Chondrocyte (in vitro differentiated cells): ENCODE measurements around the gene FAM53A. TPM values are rescaled to one million over a fixed set of nuclear protein-coding genes. Genes with fewer than 3 reads are reported as not detected.

Experiments used
- DNase-seq: peaks from one replicate; pipeline ENCODE4 v3.0.0; 2021; ENCODE audit warnings: mixed read lengths, low spot score
- H3K27ac Mint-ChIP-seq: one replicate; pipeline ENCODE4 v1.8.0; 2021; ENCODE audit warnings: mild to moderate bottlenecking, moderate library complexity, mixed read lengths; ENCODE audit not compliant: unreplicated experiment
- H3K27me3 Mint-ChIP-seq: 2 replicates; pipeline ENCODE4 v1.8.0; 2021; ENCODE audit warnings: low read depth, mixed read lengths
- H3K36me3 Mint-ChIP-seq: 2 replicates; pipeline ENCODE4 v1.8.0; 2021; ENCODE audit warnings: low read depth, mixed read lengths
- H3K4me1 Mint-ChIP-seq: 2 replicates; pipeline ENCODE4 v1.8.0; 2021; ENCODE audit warnings: low read depth, mild to moderate bottlenecking, mixed read lengths
- H3K4me3 Mint-ChIP-seq: one replicate; pipeline ENCODE4 v1.8.0; 2021; ENCODE audit warnings: mild to moderate bottlenecking, moderate library complexity, mixed read lengths; ENCODE audit not compliant: unreplicated experiment
- H3K9me3 Mint-ChIP-seq: 2 replicates; pipeline ENCODE4 v1.8.0; 2021; ENCODE audit warnings: low read depth, mixed read lengths
- CTCF ChIP-seq: fragments of 200-600 bp; sonication (generic); IDR thresholded peaks from 2 replicates; pipeline ENCODE4 v1.5.0; 2021; ENCODE audit warnings: antibody characterized with exemption, mild to moderate bottlenecking, moderate library complexity
- total RNA-seq: library from RNA; stranded (reverse); gene quantifications from 3 replicates; pipeline ENCODE4 v1.2.1, GENCODE V29; 2021

Gene FAM53A
- total RNA-seq, 1 donor from 2014 or later, result 6.9 TPM

GRCh38 chr4:1614502-1614853 is 69.6 kb downstream of the FAM53A start:
- no peak overlapping the region for H3K27ac Mint-ChIP-seq
- H3K4me3 Mint-ChIP-seq, result no peak overlapping the region
- DNase-seq, result no peak
- H3K4me1 Mint-ChIP-seq, result no peaks in the 10 kb centered on the region
- TF ChIP-seq CTCF, result no peak
- H3K27me3 Mint-ChIP-seq, result no peaks in the 10 kb centered on the region
- H3K9me3 Mint-ChIP-seq, result peaks cover 9% of the 10 kb centered on the region
- H3K36me3 Mint-ChIP-seq, result peaks cover 10% of the 10 kb centered on the region

DNA sequence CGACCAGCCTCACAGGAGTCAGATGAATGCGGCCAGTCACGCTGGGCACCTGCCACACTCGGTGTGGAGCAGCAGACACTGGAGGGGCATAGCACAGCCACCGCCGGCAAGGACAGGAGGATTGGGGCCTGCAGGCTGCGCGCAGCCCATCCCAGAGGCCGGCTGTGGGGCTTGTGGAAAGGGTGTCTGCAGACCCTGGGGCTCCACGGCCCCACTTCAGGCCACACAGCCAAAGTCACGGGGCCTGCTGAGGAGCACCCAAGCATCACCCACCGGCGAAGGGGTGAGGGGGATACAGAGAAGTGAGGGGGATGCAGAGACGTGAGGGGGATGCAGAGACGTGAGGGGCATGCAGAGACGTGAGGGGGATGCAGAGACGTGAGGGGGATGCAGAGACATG is 70.1 kb downstream of the FAM53A start:
- H3K9me3 Mint-ChIP-seq, result peaks cover 9% of the 10 kb centered on the region
- H3K27me3 Mint-ChIP-seq, result no peaks in the 10 kb centered on the region
- no peaks in the 10 kb centered on the region for H3K4me1 Mint-ChIP-seq
- no peak for DNase-seq
- no peak overlapping the region for H3K27ac Mint-ChIP-seq
- peaks cover 10% of the 10 kb centered on the region for H3K36me3 Mint-ChIP-seq
- H3K4me3 Mint-ChIP-seq, result no peak overlapping the region
- no peak for TF ChIP-seq CTCF

GRCh38 chr4:1613099-1613495 is 71.0 kb downstream of the FAM53A start:
- Mint-ChIP-seq H3K4me1 (no peaks in the 10 kb centered on the region), H3K9me3 (peaks cover 9% of the 10 kb centered on the region), H3K4me3 (no peak overlapping the region), H3K27ac (no peak overlapping the region), H3K27me3 (no peaks in the 10 kb centered on the region), H3K36me3 (peaks cover 10% of the 10 kb centered on the region)
- no peak for DNase-seq
- no peak for TF ChIP-seq CTCF

DNA sequence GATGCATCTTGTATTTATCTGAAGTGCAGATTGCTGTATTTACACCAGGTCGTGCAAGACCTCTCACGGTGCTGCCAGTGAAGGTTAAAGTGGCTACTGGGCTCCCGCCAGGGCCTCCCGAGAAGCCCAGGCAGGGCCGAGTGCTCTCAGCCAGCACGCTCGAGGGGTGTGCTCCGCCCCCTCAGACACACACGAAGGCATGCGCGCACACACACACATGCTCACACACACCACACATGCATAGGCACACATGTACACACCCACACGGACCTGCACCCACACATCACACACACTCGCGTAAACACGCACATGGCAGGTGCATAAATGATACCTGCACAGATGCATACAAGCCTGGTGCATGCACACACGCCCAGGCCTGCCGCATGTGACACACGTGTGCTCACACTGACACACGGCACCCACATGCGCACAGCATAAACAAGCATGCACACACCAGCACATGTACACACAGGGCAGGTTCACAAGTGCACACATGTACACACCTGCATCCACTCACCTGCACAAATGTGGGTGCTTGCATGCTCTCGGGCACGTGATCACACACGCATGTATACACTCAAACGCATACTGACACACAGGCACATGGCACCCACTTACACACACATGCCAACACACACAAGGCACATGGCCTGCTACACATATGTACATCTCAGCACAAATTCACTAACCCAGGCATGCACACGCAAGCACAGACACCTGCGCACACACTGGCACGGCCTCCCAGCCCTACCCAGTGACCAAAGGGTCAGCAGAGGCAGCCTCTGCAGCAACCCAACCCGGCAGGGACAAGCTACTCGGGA is 71.6 kb downstream of the FAM53A start:
- TF ChIP-seq CTCF, result no peak
- H3K9me3 Mint-ChIP-seq, result peaks cover 4% of the 10 kb centered on the region
- H3K36me3 Mint-ChIP-seq, result peaks cover 6% of the 10 kb centered on the region
- no peak for DNase-seq
- H3K4me3 Mint-ChIP-seq, result no peak overlapping the region
- no peaks in the 10 kb centered on the region for H3K27me3 Mint-ChIP-seq
- no peak overlapping the region for H3K27ac Mint-ChIP-seq
- no peaks in the 10 kb centered on the region for H3K4me1 Mint-ChIP-seq

DNA sequence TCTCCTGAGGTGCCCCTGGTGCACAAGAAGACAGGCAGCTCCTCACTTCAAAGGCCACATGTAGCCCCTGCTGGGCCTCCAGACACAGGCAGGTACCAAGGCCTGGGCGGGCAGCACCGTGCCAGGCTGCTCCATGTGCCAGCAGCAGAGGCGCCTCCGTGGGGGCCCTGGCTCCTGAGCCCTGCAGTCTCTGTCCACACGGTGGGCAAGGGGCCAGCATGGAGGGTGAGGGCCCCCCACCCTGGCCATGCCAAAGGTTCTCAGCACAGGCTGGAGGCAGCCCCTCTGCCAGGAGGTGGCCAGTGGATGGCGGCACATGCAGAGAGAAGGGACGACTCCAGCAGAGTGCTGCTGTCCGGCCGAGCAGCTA is 72.6 kb downstream of the FAM53A start:
- peak; percentile 79 for DNase-seq
- H3K27me3 Mint-ChIP-seq, result no peaks in the 10 kb centered on the region
- no peak overlapping the region for H3K27ac Mint-ChIP-seq
- no peak for TF ChIP-seq CTCF
- H3K4me3 Mint-ChIP-seq, result no peak overlapping the region
- peaks cover 1% of the 10 kb centered on the region for H3K36me3 Mint-ChIP-seq
- no peaks in the 10 kb centered on the region for H3K4me1 Mint-ChIP-seq
- H3K9me3 Mint-ChIP-seq, result no peaks in the 10 kb centered on the region
